ENCODE results near the gene PCED1B.

Gene PCED1B

DNA sequence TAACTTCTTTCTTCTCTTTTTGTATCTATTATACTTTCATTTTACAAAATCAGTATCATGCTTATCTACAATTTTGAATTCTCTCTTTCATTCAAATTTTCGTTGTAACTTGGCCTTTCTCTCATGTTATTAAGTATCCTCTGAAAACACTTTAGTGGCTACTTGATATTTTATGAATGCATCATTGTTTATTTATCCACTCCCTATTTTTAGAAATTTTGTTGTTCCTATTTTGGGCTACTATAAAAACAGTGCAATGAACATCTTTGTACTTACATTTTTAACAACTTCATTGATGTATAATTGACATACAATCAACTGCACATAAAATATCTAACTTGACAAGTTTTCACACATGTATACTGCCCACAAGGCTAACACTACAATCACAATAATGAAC, 44.3 kb downstream of the PCED1B start:
- DNase-seq (ENCODE audit: low read depth): no peak

DNA sequence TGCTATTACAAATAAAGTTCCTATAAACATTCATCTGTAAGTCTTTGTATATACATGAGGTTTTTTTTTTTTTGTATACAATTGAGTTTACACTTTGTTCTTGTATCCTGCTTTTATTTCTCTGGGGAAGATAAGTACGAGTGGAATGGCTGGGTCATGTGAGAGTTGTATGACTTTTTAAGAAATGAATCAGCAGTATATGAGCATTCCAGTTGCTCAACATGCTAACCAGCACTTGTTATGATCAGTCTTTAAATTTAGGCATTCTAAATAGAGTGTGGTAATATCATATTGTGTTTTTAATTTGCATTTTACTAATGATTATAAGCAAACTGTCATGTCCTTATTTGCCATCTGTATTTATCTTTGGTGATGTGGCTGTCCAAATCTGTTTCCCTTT, 45.0 kb downstream of the PCED1B start:
- DNase-seq (ENCODE audit: low read depth): no peak

DNA sequence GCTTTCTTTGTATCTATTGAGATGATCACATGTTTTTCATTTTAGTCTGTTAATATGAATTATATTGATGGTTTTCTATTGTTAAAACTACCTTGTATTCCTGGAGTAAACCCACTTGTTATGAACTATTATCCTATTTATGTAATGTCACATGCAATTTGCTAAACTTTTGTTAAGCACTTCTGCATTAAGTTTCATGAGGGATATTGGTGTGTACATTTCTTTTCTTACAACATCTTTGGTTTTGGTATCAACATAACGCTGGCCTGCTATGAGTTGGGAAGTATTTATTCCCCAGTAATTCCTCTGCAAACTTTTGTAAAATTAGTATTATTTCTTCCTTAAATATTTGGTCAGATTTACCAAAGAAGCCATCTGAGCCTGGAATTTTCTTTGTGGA, 46.8 kb downstream of the PCED1B start:
- no peak for DNase-seq (ENCODE audit: low read depth)

DNA sequence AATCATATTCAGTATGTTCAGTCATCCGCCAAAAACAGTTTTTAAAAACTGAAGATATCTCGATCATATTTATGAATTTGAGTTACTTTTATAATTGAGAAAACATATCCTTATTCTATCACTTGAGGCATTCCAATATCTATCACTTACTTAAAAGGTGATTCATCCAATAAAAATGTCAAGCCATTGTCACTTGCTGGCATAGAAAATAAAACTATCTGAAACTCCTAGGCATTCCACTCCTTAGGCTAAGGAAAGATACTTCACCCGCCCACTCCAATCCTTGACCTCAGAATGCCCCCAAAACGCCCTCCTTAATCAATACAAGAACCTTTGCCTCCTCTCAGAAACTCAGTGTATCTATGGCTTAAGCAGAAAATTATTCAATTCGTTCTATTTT, 51.6 kb downstream of the PCED1B start:
- DNase-seq (ENCODE audit: low read depth): no peak

DNA sequence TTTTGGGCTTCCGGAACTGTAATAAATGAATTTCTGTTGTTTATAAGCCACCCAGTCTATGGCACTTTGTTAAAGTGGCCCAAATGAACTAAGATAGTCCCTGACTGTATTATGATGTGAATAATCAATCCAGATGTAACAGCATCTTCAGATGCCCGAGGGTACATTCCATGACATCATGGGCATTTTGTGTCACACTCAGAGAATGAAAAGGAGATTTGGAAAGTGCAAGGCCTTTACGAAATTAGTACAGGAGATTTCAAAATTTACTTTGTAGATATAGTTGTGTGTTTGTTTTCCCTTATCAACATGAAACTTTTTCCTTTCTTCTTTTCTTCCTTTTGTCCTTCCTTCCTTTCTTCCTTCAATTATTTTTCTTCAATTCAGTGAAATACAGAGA, 54.6 kb downstream of the PCED1B start:
- DNase-seq (ENCODE audit: low read depth): no peak

DNA sequence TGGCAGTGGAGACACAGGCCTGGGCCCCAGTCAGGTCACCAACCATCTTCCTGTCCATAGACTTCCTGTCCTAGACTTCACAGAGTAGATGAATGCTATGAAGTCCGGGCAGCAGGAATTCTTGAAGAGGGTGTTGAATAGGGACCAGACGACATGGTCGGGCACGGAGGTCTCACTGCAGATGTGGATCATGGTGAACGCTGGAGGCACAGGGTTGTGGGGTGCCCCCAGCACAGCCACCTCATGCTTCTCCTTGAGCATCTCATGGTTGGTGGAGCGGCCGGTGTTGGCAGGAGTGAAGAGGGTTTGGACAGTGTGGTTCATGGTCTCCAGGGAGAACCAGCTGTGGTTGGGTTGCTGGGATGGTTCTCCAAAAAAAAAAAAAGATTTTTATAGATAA, 56.2 kb downstream of the PCED1B start:
- no peak for DNase-seq (ENCODE audit: low read depth)

DNA sequence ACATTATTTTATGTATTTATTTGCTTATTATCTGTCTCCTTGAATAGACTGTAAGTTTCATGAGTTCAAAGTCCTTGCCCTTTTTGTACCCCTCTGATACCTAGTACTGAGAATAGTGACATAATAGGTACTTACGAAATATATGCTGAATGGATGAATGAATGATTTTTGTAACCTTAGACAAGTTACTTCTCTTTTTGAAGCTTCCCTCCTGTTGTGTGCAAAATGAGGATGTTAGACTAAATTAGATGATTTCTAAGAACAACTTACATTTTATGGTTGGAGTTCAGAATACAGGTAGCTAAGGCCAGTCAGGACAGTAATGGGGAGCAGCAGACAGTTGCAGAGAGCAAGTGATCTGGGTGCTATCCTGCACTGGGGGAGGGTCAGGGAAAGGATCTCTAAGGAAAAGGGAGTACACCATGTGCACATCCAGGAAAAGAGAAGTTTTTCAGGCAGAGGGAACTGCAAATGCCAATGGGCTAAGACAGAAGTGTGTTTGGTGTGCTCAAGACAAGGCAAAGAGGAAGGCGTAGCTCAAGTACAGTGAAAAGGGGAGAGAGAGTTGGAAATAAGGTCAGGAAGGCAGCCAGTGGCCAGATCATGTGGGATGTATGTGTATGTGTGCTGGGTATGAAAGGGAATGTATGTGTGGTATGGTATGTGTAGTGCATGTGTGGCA, 59.7 kb downstream of the PCED1B start:
- no peak for DNase-seq (ENCODE audit: low read depth)

DNA sequence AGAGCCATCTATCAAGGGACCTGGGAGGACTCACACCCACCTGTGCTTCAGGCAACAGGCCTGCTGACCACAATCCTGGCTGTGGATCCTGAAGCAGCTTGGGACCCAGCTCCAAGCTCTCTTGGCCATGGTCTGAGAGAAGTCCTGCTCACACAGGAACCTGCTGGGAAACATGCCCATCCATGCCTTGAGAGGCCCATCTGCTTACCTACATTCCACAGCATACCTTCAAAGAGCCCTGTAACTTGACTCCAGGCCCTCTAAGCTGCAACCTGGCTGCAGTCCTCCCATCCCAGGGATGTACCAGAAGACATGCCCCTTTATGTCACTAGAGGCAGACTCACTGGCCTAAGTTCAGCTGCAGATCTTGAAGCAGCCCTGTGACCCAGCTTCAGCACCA, 62.0 kb downstream of the PCED1B start:
- DNase-seq (ENCODE audit: low read depth): no peak

DNA sequence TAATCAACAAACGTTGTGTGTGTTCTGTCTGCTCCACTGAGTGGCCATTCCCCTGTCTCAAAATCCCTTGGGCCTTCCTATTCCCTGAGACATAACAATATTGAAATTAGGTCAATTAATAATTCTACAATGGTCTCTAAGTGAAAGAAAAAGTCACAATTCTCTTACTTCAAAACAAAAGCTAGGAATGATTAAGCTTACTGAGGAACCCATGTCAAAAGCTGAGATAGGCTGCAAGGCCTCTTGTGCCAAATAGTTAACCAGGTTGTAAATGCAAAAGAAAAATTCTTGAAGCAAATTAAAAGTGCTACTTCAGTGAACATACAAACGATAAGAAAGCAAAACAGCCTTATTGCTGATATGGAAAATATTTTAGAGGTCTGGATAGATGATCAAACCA, 65.3 kb downstream of the PCED1B start:
- no peak for DNase-seq (ENCODE audit: low read depth)

DNA sequence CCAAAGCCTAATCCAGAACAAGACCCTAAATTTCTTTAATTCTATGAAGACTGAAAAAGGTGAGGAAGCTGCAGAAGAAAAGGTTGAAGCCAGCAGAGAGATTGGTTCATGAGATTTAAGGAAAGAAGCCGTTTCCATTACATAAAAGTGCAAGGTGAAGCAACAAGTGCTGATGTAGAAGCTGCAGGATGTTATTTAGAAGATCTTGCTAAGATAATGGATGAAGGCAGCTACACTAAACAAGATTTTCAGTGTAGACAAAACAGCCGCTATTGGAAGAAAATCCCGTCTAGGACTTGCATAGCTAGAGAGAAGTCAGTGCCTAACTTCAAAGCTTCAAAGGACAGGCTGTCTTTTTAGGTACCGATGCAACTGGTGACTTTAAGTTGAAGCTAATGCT, 65.8 kb downstream of the PCED1B start:
- no peak for DNase-seq (ENCODE audit: low read depth)

DNA sequence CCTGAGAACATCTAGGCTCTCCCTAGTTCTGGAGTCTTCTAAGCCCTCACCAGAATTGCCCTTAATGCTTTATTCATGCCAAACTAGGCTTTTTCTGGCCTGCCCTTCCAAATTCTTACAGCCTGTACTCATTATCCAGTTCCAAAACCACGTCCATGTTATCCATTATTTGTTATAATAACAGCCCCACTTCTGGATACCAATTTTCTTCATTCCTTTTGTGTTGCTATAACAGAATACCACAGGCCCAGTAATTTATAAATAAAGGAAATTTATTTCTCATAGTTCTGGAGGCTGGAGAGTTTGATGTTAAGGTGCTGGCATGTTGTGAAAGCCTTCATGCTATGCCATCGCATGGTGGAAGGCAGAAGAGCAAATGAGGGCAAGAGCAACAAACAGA, 68.3 kb downstream of the PCED1B start:
- no peak for DNase-seq (ENCODE audit: low read depth)

DNA sequence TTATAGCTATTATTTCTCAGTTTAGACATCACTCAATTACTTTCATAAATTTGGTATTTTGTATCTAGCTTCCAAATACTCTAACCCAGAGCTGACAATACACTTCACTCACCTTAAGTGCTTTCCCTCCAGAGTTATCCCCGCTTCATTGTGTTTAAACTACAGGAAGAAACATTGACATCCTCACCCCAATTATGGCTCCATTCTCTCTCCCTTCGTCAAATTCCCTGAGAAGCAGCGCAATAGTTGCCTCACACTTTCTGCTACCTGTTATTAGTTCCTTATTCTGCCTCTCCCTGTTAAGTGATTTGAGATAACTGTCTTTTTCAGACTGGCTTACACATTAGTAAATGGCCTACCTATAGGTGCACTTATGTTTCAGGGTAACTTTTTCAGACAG, 69.7 kb downstream of the PCED1B start:
- DNase-seq (ENCODE audit: low read depth): no peak

DNA sequence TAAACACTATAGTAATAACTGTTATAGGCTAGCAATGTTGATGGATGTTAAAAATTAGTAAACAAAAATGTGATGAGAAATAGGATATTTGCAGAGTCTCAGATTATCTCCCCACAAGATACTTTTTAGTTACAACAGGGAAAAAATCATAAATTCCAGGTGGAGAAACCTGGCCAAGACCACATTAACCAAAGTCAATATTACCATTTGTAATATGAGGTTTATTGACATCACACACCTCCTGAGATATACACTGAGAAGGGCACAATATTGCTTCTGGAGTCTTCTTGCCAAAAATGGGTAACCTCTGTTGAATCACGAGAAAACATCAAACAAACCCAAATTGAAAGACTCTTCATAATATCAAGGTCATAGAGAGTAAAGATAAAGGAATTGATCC, 72.7 kb downstream of the PCED1B start:
- no peak for DNase-seq (ENCODE audit: low read depth)

DNA sequence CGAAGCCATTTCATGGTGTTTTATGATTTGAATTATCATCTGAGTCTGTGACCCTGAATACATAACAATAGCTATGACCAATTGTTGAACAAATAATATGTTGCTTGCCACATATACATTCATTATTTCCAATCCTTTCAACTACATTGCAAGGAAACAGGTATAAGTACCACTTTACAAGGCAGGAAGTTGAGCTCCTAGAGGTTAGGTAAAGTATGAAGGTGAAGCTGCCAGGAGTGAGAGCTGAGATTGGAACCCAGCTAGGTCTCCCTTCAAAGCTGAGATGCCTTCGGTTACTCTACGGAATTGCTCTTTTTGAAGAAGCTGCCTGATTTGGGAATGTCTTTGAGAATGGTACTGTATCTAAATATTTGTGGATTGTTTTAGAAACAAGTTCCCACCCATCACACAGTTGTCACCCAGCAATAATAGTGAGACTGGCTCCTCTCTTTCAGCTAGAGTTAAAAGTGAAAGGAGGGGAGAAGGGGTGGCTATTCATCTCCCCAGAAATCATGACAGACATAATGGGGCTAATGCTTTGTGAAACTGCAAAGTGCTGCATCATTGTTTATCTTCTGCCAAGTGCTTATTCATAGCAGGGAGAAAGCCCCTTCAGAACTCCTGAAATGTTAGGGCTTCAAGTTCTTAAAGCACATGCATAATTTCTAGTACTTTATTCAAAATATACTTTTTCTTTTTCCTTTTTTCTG, 76.2 kb downstream of the PCED1B start:
- DNase-seq (ENCODE audit: low read depth): no peak

DNA sequence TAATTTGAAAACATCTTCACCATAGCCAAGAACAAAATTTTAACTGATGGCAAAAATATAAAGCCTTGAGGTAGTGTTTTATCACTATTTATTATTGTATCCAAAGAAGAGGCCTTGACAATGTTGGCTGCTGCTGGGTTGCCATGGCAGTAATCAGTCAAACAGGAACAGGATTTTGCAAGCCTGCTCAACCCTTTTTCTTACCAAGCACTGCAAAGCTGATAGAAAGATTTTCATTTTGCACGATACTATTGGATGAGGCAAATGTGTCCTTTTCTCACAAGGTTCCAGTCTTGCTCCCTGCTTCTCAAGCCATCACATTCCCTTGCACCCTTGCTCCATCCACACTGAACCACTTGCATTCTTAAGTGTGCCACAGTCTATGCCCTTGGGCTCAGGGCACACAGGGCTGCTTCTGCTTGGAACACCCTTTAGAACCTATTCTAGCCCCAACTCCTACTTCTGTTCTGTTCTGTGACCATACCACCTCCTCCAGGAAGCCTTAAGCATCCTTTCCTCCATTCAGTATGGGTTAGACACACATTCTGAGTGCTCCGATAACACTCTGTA, 76.8 kb downstream of the PCED1B start:
- DNase-seq (ENCODE audit: low read depth): no peak

DNA sequence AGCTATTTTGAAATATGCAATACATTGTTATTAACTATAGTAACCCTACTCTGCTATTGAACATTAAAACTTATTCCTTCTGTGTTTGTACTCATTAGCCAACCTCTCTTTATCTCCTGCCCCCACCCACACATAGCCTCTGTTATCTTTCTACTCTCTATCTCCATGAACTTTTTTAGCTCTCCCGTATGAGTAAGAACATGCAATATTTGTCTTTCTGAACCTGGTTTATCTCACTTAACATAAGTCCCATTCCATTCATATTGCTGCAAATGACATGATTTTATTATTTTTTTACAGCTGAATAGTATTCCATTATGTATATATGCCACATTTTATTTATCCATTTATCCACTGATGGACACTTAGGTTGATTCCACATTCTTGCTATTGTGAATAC, 79.4 kb downstream of the PCED1B start:
- no peak for DNase-seq (ENCODE audit: low read depth)

DNA sequence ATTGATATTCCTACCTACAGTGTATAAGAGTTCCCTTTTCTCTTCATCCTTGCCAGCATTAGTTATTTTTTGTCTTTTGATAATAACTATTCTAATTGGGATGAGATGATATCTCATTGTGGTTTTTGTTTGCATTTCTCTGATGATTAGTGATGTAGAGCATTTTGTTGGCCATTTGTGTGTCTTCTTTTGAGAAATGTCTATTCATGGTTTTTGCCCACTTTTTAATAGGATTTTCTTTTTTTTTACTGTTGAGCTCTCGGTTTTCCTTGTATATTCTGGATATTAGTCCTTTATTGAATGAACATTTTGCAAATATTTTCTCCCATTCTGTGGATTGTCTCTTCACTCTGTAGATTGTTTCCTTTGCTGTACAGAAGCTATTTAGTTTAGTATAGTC, 79.9 kb downstream of the PCED1B start:
- no peak for DNase-seq (ENCODE audit: low read depth)

DNA sequence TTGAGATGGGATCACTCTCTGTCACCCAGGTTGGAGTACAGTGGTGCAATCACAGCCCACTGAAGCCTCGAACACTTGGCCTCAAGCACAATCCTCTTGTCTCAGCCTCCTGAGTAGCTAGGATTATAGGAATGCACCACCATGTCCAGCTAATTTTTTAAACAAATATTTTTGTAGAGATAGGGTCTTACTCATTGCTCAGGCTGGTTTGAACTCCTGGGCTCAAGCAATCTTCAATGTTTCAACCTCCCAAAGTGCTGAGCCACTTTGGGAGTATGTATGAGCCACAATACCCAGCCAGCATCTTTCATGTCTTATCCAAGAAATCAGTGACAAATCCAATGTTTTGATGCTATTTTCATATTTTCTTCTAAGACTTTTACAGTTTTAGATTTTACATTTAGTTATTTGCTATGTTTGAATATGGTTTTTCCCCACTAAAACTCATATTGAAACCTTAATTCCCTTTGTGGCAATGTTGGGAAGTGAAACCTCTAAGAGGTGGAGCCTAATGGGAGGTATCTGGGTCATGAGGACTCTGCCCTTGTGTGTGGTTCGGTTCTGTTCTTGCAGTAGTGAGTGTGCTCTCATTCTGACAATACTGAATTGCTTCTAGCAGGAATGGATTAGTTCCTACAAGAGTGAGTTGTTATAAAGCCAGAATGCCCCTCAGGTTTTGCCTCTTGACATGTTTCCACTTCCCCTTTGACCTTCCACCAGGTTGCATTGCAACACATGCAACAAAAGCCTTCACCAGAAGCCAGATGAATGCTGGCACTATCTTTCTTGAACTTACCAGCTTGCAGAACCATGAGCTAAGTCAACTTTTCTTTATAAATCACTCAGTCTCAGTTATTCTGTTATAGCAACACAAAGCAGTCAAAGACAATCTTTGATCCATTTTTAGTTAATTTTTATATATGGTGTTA, 81.2 kb downstream of the PCED1B start:
- DNase-seq (ENCODE audit: low read depth): no peak

DNA sequence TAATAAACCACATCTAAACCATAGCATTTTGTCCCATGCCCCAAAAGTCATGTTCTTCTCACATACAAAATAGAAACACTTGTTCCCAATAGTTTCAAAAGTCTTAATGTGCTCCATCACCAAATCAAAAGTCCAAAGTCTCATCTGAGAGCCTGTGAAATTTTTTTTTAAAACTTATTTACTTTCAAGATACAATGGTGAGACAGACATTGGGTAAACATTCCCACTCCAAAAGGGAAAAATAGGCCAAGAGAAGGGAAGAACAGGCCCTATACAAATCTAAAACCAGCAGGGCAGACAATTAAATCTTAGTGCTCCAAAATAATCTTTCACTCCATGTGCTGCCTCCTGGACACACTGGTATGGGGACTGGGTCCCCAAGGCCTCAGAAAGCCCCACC, 84.7 kb downstream of the PCED1B start:
- no peak for DNase-seq (ENCODE audit: low read depth)

DNA sequence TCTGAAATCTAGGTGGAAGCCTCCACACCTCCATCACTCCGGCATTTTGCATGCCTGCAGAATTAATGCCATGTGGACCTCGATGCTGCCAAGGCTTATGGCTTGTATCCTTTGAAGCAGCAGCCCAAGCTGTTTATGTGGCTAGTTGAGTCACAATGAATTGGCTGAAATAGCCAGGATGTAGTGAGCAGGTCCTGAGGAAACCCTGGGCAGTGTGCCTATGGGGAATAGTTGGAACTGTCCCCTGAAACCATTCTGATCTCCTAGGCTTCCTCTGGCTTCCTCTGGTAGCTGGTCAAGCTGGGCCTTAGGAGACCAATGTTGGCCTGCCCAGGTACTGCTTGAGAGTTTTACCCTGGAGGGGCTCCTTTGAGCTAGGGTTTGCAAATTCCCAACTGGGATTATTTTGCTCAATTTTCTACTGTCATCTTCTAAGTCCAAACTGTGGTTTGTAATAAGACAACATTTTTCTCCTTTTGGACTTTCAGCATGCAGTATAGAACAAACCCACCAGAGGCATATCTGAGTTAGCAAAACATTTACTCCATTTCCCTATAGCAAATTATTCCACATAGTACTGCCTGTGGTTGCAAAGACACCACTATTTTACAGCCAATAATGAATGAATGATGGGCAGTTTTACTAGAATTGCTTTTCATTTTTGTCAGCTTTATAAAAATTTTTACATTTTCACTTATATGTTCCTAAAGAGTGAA, 85.5 kb downstream of the PCED1B start:
- DNase-seq (ENCODE audit: low read depth): no peak

DNA sequence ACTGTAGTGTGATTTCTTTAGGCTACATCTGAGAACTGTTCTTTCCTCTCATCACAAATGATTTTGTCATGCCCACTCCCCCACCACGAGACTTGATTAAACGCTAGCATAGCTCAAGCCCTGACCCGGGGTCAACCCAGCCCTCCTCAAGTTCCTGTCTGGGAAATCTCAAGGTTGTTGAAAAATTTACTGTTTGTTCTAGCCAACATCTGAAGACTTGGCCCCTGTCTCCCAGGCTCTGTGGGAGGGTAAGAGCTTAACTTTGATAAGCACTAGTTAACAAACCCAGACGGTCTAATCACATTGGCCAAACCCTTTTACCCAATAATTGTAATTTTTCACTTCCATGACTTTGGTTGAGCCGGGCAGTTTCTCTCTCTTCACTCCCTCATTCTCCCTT, 86.5 kb downstream of the PCED1B start:
- DNase-seq (ENCODE audit: low read depth): no peak

DNA sequence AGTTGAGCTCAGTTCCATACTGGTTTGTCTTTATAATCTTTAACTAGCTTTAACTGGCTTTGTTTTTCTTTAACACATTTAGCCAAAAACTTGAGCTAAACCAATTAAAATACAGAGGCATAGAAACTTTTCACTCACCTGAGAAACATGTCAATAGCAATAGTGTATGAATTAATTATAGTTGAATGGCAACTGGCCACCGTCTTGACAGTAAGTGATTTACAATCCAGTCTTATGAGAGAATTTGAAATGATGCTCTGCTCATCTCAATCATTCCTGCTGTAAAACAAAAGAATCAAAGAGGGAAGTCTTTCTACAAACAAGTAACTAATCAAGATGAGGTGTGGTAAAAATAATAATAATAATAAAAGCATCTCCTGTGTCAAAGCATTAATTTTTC, 86.9 kb downstream of the PCED1B start:
- no peak for DNase-seq (ENCODE audit: low read depth)

All from stimulated activated CD8-positive, alpha-beta memory T cell treated with anti-CD3 and anti-CD28 coated beads, Interleukin-15, amount 100 ng/mL, for 1 hour (primary cell).